GM18909 (cell line): ENCODE data around the gene MDGA2.
"Not testable (repeated sequence)": the region's sequence is repeated elsewhere in the genome, so short reads cannot be mapped to it uniquely, and the experiment has no call there.

Experiments used
- ATAC-seq: cut with Tn5 transposase; IDR thresholded peaks from one replicate; pipeline ENCODE4 v1.9.1; 2021; ENCODE audit warnings: mild to moderate bottlenecking; ENCODE audit not compliant: unreplicated experiment, poor library complexity

MDGA2 gene

DNA sequence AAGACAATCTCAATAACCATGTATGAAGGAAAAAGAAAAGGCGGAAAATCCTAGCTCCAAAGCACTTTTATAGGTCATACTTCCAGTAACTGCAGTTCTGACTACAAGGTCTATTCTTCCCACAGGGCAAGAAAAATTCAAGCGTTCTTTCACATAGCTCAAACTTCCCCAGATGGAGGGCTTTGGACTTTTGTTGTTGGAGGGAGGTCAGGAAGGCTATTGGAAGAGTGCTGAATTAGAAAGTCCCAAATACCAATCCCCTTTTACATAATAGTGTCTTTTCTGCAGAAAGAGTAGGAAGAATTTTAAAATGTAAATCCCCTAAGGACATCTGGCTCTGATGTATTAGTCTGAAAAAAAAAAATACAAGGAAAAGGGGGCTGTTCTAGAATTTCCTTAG is 309.4 kb downstream of the MDGA2 start:
- no peak for ATAC-seq

DNA sequence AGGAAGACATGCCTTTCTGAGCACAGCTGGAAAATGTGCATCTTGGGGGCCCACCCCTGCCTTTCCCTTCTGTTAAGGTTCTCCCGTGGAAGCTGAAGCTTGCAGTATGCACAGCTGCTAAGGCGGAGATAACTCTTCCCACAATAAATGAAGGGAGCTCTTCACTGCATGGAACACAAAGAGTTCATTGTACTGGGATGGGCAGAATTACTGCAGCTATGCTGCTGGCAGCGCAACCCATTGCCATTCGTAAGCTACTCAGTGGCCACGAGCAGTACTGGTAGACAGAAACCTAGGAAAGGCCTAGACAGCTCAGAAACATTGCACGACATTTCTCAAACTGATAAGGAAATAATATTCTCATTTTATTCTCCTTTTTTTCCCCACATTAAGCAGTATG is 310.2 kb downstream of the MDGA2 start:
- ATAC-seq = no peak

DNA sequence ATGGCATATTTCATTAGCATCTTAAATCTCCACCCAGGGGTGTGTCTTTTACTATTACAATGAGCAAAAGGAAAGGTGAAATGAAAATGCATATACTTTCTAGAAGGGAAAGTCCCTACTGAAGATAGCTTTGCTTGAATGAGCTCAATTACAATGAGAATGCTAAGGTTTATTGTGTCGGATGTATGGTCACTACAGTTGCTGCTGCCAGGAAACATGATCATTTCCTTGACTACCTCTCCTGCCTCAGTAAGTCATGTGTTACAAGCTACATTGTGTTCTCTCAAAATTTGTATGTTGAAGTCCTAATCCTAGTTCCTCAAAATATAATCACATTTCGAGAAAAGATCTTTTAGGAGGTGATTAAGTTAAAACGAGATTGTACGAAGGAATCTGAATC is 322.2 kb downstream of the MDGA2 start:
- ATAC-seq = no peak

- ATAC-seq = no peak
Measured at GRCh38 chr14:47346849-47347248, 328.6 kb downstream of the MDGA2 start.

DNA sequence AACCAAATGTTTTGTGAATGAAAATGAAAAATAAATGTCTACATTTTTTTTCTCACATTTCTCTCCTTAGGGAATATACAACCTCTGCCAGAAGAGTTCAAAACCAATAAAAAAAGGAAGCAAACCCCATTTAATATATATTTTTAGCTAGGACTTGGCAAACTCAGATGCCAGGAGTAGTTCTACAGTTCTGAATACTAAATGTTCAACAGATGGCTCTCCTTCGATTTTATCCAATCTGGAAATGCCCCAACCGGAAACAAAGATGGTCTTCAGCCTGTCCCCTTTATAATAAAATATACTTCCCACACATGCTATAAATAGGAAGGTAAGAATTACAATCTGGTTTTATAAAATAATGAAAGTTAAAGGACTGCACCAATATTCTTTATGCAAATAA is 330.4 kb downstream of the MDGA2 start:
- no peak for ATAC-seq

GRCh38 chr14:47332939-47333338 is 342.5 kb downstream of the MDGA2 start:
- no peak for ATAC-seq

DNA sequence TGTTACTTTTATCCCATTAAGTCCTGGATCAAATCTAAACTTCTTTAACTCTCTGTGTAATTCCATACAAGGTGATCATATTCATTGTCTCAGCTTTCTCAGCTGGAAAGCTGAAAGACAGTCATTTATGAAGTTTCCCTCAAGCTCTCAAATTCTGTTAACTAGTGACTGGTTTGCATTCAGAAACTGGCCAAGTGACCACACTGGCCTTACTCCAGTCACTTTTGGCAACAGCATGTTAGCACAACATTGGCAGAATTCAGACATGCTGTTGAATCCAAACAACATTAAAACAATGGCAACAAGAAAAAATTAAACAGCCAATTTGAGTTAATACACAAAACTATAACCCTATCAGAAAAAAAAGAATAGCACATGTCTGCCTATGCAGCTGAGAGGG is 343.3 kb downstream of the MDGA2 start:
- ATAC-seq = no peak

- ATAC-seq = no peak
Measured at GRCh38 chr14:47328376-47328775, 347.0 kb downstream of the MDGA2 start.

DNA sequence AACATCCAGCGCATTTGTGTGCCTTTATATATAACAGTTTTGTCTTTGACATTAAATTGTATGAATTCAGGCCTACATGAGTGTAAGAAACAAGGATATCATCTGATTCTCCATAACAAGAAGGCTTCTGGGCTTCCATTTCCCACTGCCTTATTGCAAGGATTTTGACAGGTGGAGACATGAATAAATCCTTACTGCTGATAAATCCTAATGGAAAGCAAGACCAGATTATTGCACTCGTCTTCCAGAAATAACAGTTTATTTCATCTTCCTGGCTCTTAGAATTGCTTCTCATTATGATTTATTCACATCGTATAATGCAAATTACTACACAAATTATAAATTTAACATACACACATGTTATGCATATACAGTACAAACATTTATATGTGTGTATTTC is 348.1 kb downstream of the MDGA2 start:
- no peak for ATAC-seq

DNA sequence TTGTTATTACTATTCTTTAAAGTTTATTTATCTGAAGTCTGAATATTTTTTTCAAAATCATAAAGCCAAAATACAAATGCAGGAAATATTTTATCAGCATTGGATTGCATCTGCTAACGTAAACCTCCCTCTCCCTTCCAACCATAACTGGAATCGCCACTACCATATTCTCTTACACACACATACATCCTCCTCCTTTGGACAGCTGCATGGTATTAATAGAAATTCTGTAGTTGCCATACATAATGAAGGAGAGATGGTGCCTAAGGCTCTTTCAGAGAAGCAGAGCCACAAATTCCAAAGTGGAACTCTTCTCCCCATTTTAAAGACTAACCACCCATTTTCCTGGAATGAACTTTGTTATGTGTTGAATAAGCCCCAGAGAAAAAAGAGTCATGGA is 352.7 kb downstream of the MDGA2 start:
- no peak for ATAC-seq

- ATAC-seq = no peak
Measured at GRCh38 chr14:47302121-47302520, 373.3 kb downstream of the MDGA2 start.

DNA sequence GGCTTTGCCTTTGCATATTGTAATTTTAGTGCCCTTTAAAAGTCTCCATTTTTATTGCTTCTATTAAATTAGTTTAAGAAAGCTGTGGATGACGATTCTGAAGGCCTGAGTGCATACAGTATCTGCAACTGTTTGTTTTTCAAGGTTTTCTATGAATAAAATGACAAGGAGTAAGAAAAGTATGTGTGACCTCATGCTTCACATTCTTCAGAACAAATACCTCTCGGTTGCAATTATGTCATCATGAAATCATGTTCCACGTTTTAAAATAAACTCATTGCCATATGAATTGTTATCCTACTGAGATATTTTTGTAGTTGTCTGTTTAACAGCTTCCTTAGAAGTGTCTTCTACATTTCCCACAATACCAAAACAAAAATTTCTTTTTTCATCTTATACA is 374.6 kb downstream of the MDGA2 start:
- no peak for ATAC-seq

- no peak for ATAC-seq
Measured at GRCh38 chr14:47297374-47297773, 378.0 kb downstream of the MDGA2 start.

GRCh38 chr14:47284283-47284682 is 391.1 kb downstream of the MDGA2 start:
- no peak for ATAC-seq

GRCh38 chr14:47281761-47282160 is 393.6 kb downstream of the MDGA2 start:
- not testable (repeated sequence) for ATAC-seq

DNA sequence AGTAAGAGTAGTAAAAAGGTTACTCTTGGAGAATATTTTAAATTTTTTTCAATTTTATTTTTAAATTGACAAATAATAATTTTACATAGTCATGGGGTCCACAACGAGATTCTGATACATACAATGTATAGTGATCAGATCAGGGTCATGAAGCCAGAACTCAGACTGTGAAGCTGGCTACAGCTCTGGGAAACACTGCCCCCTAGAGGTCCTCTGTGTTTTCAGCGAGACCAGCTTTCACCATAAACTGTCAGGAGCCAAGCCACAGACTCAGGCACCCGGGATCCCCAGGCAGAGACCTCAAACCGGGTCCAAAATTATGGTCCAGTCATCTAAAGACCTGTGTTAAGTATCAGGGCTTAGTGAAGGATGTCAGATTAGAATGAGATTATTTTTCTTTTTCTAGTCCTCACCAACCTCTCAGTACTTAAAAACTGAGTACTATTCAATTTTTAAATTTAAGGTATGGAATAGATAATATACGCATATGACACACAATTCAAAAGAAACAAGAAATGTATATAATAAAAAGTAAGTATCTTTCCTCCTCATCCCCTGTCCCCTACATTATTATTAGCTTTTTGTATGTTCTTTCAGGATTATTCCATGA is 397.1 kb downstream of the MDGA2 start:
- peak; percentile 92 for ATAC-seq

DNA sequence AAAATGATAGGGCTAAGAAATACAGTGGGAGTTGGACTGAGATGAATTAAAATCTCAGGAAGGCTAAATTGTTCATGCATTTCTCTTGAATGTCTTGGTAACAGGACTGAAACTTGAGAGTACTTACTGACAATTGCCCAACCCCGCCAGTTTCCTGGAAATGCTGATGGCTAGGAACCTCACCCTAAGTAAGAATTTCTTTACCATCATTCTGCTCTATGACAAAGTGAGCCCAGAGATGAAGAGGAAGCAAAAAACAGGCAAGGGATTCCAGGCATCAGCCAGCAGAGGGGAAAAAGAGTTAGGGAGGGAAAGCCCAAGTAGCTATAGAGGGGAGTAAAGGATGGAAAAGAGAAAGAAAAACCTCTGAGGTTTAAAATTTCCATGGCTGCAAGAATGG is 397.7 kb downstream of the MDGA2 start:
- no peak for ATAC-seq

GRCh38 chr14:47276931-47277330 is 398.5 kb downstream of the MDGA2 start:
- no peak for ATAC-seq

- ATAC-seq = no peak
Measured at GRCh38 chr14:47273939-47274338, 401.5 kb downstream of the MDGA2 start.

GRCh38 chr14:47270715-47271114 is 404.7 kb downstream of the MDGA2 start:
- no peak for ATAC-seq

DNA sequence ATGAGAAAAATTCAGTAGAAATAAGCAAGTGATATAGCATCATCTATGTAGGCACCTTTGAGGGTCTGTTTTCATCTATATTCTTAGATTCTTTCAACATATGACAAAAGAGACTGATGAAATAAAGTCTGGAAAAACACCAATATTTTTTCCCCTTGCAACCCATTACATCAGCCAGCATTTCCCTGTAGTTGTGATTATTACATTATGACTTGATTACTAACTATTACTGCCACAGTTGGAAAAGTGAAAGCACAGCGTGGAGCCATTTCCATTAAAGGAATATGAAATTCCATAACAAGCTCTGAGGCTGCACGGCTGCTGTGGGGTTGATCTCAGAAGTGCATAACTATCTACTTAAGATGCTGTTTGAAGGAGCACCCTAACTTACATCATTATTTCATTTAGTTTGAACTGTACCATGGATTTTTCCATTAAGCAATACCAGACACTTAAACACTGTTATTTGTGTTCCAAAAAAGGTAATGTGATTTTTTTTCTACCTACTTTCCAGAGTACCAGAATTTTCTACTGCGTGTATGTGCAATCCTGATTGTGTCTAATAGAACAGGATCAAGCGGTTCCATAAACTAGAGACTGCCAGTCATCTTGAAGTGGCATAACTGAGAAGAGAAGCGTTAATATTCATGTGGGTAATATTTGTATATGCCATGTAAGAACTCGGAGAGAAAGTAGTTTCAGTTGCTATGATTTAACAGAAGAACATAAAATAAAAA is 405.5 kb downstream of the MDGA2 start:
- no peak for ATAC-seq

GRCh38 chr14:47264842-47265241 is 410.6 kb downstream of the MDGA2 start:
- no peak for ATAC-seq
